22Rv1 (cell line): ENCODE results near the gene GRIFIN.

Source experiments
- ZFX ChIP-seq: fragments of 450-650 bp; IDR thresholded peaks from 2 replicates; pipeline ENCODE4 v1.6.1; 2017; ENCODE audit warnings: antibody characterized with exemption, borderline replicate concordance
- TF ChIP-seq, protein P1 (sequence below): fragments of 450-650 bp; IDR thresholded peaks from 2 replicates; pipeline ENCODE4 v1.5.1; 2017; ENCODE audit warnings: mild to moderate bottlenecking

DNA sequence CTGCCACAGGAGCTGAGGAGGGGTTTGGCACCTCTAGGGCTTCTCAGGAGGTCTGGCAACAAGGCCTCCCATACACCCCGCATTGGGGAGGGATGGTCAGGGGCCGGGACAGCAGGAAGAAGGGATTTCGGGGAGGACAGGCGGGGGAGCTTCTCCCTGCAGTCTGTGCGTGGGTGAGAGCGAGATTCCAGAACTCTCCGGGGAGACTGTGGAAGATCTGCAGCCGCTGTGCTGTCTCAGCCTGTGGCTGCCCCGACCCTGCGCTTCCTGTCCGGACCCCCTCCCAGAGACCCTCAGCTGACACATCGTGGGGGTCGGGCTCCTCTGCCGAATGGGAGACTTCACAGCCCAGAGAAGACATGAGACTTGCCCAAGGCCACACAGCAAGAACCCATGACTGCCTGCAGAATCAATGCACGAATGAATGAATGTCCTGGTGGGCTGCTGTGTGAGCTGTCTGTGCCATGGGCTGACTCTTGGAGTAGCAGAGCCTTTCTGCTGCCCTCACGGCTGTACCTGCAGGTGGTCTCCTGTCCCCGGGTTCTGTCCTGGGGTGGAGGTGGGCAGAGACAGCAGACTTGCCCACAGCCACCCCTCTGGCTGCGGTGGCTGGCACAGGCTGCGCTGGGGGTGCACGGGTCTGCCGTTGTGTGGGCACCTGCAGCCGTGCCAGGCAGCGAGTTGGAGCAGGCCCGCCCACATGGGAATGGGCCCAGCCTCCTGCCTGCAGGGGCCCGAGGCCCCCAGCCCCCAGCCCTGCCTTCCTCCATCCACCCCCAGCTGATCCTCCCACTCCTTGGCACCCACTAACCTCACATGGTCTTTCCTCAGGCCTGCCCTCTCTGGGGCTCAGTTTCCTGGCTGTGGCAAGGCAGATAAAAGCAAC lies 27.1 kb upstream of the GRIFIN start:
- TF ChIP-seq, protein P1, sequence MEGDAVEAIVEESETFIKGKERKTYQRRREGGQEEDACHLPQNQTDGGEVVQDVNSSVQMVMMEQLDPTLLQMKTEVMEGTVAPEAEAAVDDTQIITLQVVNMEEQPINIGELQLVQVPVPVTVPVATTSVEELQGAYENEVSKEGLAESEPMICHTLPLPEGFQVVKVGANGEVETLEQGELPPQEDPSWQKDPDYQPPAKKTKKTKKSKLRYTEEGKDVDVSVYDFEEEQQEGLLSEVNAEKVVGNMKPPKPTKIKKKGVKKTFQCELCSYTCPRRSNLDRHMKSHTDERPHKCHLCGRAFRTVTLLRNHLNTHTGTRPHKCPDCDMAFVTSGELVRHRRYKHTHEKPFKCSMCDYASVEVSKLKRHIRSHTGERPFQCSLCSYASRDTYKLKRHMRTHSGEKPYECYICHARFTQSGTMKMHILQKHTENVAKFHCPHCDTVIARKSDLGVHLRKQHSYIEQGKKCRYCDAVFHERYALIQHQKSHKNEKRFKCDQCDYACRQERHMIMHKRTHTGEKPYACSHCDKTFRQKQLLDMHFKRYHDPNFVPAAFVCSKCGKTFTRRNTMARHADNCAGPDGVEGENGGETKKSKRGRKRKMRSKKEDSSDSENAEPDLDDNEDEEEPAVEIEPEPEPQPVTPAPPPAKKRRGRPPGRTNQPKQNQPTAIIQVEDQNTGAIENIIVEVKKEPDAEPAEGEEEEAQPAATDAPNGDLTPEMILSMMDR = no peak
- TF ChIP-seq ZFX = no peak
